ENCODE measurements around the gene SYT17.

DNA sequence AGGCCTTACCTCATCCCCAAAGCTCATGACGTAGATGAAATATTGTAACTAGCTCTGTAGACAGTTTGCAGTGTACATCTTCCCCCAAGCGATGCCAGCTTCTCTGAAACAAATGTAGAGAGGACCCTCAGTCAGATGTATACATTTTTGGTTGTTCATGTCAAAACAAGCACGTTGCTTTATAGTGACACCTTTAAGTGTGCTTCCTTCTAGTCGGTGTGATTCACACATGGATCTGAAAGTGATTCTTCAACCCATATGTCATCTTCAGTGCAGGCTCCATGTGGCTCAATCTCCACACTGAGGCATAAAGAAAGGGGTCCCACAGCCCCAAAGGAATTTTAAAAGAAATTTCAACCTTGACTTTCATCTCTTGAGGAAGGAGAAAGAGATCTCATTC is 86.6 kb downstream of the SYT17 start:
- TF ChIP-seq, protein P1, sequence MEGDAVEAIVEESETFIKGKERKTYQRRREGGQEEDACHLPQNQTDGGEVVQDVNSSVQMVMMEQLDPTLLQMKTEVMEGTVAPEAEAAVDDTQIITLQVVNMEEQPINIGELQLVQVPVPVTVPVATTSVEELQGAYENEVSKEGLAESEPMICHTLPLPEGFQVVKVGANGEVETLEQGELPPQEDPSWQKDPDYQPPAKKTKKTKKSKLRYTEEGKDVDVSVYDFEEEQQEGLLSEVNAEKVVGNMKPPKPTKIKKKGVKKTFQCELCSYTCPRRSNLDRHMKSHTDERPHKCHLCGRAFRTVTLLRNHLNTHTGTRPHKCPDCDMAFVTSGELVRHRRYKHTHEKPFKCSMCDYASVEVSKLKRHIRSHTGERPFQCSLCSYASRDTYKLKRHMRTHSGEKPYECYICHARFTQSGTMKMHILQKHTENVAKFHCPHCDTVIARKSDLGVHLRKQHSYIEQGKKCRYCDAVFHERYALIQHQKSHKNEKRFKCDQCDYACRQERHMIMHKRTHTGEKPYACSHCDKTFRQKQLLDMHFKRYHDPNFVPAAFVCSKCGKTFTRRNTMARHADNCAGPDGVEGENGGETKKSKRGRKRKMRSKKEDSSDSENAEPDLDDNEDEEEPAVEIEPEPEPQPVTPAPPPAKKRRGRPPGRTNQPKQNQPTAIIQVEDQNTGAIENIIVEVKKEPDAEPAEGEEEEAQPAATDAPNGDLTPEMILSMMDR (conservative IDR thresholded peaks at IDR 0.05; ENCODE audit: low read length) = no peak
- no peak for TF ChIP-seq EZH2phosphoT487 (IDR thresholded peaks at IDR 0.05; ENCODE audit: borderline replicate concordance, low read depth, low read length)
